Astrocyte (in vitro differentiated cells and primary cell): ENCODE data around the gene ST3GAL4.

Source experiments
- EZH2 ChIP-seq: IDR thresholded peaks from 2 replicates; pipeline ENCODE4 v1.6.1; 2012; ENCODE audit warnings: mild to moderate bottlenecking, low read length, inconsistent platforms; ENCODE audit not compliant: insufficient read depth
- TF ChIP-seq, protein P1 (sequence below): IDR thresholded peaks from 2 replicates; pipeline ENCODE4 v1.5.1; 2011; ENCODE audit warnings: low read depth, mild to moderate bottlenecking, inconsistent platforms, low read length, moderate library complexity; ENCODE audit not compliant: insufficient read depth

DNA sequence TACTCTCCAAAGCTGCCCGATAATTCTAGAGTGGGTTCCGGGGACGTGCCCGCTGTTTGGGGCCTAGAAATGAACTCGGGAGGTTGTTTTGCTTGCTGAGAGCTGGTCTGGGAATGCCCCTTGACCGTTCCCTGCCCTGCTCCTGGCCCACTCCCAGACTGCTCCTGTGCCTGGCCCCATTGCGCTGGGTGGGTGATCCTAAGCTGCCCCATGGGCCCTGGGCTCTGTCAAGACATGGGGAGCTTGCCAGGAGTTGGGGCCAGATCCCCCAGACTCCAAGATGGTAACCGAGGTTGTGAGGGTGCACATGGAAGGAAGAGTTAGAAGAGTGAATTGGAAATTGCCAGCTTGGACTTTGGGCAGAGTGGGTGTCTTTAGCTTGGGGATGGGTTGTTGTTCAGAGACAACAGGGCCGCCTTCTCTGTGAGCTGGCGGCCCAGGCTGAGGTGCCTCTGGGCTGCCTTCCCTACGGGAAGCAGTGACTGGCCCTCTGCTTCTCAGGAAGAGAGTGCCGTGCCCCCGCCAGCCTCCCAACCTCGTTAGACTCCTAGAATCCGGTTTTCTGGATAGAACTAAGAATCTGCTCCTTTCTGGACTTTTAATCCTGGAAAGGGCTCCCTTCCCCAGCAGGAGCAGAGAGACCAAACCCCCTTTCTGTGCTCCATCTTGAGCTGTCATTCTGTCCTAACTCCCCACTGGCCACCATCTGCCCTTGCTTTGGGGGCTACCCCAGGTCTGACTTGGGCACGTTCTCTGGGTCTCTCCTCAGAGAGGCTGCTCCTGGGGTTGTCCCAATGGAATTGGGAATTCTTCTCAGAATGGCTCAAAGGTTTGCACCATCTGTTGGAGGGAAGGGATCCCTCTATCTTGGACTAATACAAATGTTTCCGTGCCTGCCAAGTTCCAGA, 1.8 kb downstream of the ST3GAL4 start:
- TF ChIP-seq, protein P1, sequence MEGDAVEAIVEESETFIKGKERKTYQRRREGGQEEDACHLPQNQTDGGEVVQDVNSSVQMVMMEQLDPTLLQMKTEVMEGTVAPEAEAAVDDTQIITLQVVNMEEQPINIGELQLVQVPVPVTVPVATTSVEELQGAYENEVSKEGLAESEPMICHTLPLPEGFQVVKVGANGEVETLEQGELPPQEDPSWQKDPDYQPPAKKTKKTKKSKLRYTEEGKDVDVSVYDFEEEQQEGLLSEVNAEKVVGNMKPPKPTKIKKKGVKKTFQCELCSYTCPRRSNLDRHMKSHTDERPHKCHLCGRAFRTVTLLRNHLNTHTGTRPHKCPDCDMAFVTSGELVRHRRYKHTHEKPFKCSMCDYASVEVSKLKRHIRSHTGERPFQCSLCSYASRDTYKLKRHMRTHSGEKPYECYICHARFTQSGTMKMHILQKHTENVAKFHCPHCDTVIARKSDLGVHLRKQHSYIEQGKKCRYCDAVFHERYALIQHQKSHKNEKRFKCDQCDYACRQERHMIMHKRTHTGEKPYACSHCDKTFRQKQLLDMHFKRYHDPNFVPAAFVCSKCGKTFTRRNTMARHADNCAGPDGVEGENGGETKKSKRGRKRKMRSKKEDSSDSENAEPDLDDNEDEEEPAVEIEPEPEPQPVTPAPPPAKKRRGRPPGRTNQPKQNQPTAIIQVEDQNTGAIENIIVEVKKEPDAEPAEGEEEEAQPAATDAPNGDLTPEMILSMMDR: no peak
- TF ChIP-seq EZH2: no peak
